Glomerular visceral epithelial cell (primary cell): ENCODE results near the gene KDM6B.

Source experiments
- DNase-seq: peaks from one replicate; pipeline ENCODE4 v3.0.0-alpha.2; 2016; ENCODE audit errors: extremely low spot score

The KDM6B gene

DNA sequence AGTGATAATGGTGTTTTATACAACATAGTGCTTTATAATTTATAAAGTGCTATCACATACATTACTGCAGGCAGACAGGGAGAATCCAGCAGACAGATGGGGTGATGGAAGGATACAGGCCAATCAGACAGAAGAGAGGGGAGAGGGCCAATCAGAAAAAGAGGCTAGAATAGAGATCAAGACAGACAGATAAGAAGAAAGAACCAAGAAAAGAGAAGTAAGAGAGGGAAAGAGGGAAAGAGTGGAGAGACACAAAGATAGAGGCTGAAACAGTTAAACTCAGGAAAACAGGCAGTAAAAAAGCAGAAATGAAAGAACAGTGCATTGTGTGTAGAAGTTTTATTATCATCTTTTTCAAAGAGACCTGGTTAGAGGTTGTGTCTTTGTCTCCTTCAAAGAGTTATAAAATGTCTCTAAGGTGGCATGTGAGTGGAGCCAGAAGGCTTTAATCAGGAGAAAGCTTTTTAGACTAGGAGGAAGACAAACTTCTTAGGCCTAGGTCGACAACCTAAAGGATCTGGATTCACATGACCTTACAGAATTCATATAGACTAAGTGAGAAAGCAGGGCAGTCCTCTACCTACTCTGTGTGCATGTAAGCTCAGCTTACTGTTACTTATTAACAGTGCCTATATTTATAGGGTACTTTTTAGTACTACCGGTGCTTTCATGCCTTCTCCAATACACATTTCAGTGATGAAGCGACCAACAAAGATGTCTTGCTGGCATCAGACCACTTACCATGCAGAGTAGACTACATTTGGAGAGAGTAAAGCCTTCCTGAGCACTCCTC is 46.3 kb downstream of the KDM6B start:
- no peak for DNase-seq

DNA sequence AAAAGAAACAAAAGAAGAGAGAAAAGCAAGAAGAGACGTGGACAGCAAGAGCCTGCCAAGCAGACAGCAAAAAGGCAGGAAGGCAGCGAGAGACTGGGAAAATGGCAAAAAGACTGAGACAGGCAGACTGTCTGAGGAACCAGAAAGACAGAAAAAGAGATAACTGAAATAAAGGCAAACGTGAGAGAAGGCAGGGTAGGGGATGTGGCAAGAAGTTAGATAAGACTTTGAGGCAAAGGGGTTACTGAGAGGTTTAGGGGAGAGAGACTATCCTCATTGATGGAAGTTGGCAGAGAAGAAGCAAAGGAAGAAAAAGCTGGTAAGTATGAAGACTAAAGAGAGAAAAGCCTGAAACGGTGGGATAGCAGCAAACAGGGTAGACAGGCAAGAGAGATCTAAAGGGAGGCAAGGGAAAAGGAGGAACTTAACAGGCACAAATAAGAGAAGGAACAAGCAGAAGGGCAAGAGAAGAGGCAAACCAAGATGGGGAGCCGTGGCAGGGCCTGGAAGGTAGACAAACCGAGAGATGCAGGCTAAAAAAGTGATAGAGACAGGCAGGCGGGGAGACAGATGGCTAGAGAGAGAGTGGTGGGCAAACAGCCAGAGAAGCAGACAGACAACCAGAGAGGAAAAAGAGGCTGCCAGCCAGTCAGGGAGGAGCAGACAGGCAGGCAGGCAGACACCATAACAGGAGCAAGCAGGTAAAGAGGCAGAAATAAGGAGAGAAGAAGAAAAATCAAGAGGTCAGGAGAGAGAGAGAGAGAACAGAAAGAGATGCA is 47.4 kb downstream of the KDM6B start:
- DNase-seq: no peak

DNA sequence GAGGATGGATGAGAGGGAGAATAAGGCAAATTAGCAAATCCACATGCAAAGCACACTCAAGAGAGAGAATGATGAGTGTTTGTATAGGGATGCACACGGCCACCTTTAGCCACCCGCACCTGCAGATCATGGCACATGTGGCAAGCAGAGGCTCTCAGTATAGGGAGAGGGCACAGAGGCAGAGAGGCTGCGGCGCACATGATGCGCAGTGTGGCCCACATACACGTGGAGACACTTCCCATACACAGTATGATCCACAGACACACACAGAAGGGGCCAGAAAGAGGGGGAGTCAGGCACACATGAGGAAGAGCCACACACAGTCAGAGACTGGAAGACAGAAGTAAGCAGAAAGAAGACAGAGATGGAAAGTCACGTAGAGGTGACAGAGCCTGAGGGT is 48.1 kb downstream of the KDM6B start:
- no peak for DNase-seq

DNA sequence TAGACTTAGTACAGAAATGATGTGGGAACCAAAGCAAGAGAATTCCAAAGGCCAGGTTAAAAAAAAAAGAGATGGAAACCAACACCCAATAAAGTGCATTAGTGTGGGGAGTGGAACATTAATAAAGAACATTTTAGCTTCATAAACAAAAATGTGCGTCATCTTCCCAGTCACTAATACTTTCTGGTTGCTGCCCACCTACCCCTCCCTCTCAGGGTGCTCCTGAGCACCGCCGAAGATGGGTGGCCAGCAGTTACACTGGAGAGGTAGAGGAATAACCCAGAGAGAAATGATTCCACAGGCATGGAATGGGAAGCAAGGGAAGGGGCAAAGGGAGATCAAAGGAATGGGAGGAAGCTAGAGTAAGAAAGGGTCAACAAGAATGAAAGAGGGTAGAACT is 48.6 kb downstream of the KDM6B start:
- no peak for DNase-seq
